ENCODE data around the gene TMC3. TPM values are rescaled to one million over a fixed set of nuclear protein-coding genes. Genes with fewer than 3 reads are reported as not detected.

TMC3 gene
- polyA plus RNA-seq, 1 donor (not counting 4 experiments of a cell fraction or from before 2014, with no cell fraction given): not detected

DNA sequence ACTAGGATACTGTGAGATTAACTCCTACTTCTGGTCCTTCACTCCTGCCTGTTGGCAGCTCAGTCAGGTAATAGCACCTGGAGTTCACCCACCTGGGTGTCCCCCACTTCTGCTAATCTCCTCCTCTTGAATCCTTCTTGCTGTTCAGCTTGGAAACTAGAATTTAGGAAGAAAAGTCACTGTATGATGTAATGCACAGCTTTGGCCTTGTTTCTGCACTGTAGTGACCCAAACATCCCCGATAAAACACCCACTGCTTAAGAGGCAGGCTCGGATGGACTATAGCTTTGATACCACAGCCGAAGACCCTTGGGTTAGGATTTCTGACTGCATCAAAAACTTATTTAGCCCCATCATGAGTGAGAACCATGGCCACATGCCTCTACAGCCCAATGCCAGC lies 74.9 kb downstream of the TMC3 start:
- H3K27me3 ChIP-seq (ENCODE audit: control insufficient read depth, extremely low read depth, insufficient read depth, low read length): no peaks in the 10 kb centered on the region

DNA sequence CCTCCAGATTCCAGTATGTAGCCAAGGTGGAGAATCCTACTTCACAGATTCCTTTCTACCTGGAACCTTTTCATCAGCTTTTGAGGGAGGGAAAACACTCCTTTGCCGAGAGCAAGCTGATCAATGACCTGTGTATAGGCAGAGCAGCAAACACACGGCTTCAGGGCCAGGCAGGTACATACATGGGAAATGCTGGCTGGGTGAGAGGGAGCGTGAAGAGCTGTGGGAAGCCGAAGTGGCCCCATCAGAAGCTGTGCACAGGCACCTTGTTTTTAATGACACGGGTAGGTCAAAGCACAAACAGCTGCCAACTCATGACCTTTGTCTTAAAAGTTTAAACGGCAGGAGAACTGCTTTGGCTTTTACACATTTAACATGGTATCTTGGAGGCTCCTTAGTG lies 75.4 kb downstream of the TMC3 start:
- Histone ChIP-seq H3K4me1 (ENCODE audit: control insufficient read depth, extremely low read depth, insufficient read depth, low read length) (peaks cover 23% of the 10 kb centered on the region), H3K9me1 (ENCODE audit: control insufficient read depth, extremely low read depth, insufficient read depth, low read length) (no peaks in the 10 kb centered on the region), H3K27ac (ENCODE audit: control insufficient read depth, insufficient read depth, low read length) (no peak overlapping the region), H3K4me2 (ENCODE audit: control insufficient read depth, extremely low read depth, insufficient read depth, low read depth, low read length) (no peak overlapping the region), H3K79me2 (ENCODE audit: control insufficient read depth, insufficient read depth, low read length) (no peaks in the 10 kb centered on the region), H3K9me3 (ENCODE audit: control insufficient read depth, low read depth, low read length) (no peaks in the 10 kb centered on the region), H3K27me3 (ENCODE audit: control insufficient read depth, extremely low read depth, insufficient read depth, low read length) (no peaks in the 10 kb centered on the region), H4K20me1 (ENCODE audit: control insufficient read depth, extremely low read depth, insufficient read depth, low read length) (no peaks in the 10 kb centered on the region), H2AFZ (ENCODE audit: control insufficient read depth, low read length) (no peak overlapping the region), H3K9ac (ENCODE audit: control insufficient read depth, extremely low read depth, insufficient read depth, low read length) (no peak overlapping the region), H3K36me3 (ENCODE audit: control insufficient read depth in 2 of 2, extremely low read depth in 1 of 2, insufficient read depth in 2 of 2, low read length in 2 of 2) (no peaks in the 10 kb centered on the region), H3K4me3 (ENCODE audit: control insufficient read depth in 2 of 3, extremely low read depth in 1 of 3, insufficient read depth in 2 of 3, low read depth in 1 of 3, low read length in 3 of 3) (no peak overlapping the region)
- dilution Hi-C loops (cut with MboI; ENCODE audit: extremely low pct_ligation_motif_present, low sequenced_read_pairs): no loop called here
- no peak for DNase-seq (ENCODE audit: low read depth, low spot score)
- FAIRE-seq: no peak
- TF ChIP-seq, protein P1, sequence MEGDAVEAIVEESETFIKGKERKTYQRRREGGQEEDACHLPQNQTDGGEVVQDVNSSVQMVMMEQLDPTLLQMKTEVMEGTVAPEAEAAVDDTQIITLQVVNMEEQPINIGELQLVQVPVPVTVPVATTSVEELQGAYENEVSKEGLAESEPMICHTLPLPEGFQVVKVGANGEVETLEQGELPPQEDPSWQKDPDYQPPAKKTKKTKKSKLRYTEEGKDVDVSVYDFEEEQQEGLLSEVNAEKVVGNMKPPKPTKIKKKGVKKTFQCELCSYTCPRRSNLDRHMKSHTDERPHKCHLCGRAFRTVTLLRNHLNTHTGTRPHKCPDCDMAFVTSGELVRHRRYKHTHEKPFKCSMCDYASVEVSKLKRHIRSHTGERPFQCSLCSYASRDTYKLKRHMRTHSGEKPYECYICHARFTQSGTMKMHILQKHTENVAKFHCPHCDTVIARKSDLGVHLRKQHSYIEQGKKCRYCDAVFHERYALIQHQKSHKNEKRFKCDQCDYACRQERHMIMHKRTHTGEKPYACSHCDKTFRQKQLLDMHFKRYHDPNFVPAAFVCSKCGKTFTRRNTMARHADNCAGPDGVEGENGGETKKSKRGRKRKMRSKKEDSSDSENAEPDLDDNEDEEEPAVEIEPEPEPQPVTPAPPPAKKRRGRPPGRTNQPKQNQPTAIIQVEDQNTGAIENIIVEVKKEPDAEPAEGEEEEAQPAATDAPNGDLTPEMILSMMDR (optimal IDR thresholded peaks at IDR 0.05 in 1 of 3, IDR thresholded peaks at IDR 0.05 in 1 of 3, conservative IDR thresholded peaks at IDR 0.05 in 1 of 3; ENCODE audit: extremely low read depth in 1 of 3, insufficient read depth in 2 of 3, low read length in 3 of 3): no peak
- no peak for TF ChIP-seq EZH2 (IDR thresholded peaks at IDR 0.05; ENCODE audit: low read length)

More for the DNA sequence above, 74.9 kb downstream of the TMC3 start:
- Histone ChIP-seq H3K9me1 (ENCODE audit: control insufficient read depth, extremely low read depth, insufficient read depth, low read length) (no peaks in the 10 kb centered on the region), H3K9ac (ENCODE audit: control insufficient read depth, extremely low read depth, insufficient read depth, low read length) (no peak overlapping the region), H3K4me1 (ENCODE audit: control insufficient read depth, extremely low read depth, insufficient read depth, low read length) (peaks cover 29% of the 10 kb centered on the region), H3K4me3 (ENCODE audit: control insufficient read depth in 2 of 3, extremely low read depth in 1 of 3, insufficient read depth in 2 of 3, low read depth in 1 of 3, low read length in 3 of 3) (no peak overlapping the region), H3K9me3 (ENCODE audit: control insufficient read depth, low read depth, low read length) (no peaks in the 10 kb centered on the region), H3K36me3 (ENCODE audit: control insufficient read depth in 2 of 2, extremely low read depth in 1 of 2, insufficient read depth in 2 of 2, low read length in 2 of 2) (no peaks in the 10 kb centered on the region), H3K4me2 (ENCODE audit: control insufficient read depth, extremely low read depth, insufficient read depth, low read depth, low read length) (no peak overlapping the region), H3K27ac (ENCODE audit: control insufficient read depth, insufficient read depth, low read length) (no peak overlapping the region), H3K79me2 (ENCODE audit: control insufficient read depth, insufficient read depth, low read length) (no peaks in the 10 kb centered on the region), H4K20me1 (ENCODE audit: control insufficient read depth, extremely low read depth, insufficient read depth, low read length) (no peaks in the 10 kb centered on the region), H2AFZ (ENCODE audit: control insufficient read depth, low read length) (no peak overlapping the region)
- DNase-seq (ENCODE audit: low read depth, low spot score) (no peak), FAIRE-seq (no peak)
- dilution Hi-C loops (cut with MboI; ENCODE audit: extremely low pct_ligation_motif_present, low sequenced_read_pairs): no loop called here
- no peak for TF ChIP-seq EZH2 (IDR thresholded peaks at IDR 0.05; ENCODE audit: low read length)
- TF ChIP-seq, protein P1 (optimal IDR thresholded peaks at IDR 0.05 in 1 of 3, IDR thresholded peaks at IDR 0.05 in 1 of 3, conservative IDR thresholded peaks at IDR 0.05 in 1 of 3; ENCODE audit: extremely low read depth in 1 of 3, insufficient read depth in 2 of 3, low read length in 3 of 3): no peak

All from keratinocyte (primary cell).